IPS-18a (cell line): ENCODE measurements around the gene MFF.
"Not testable (repeated sequence)": the region's sequence is repeated elsewhere in the genome, so short reads cannot be mapped to it uniquely, and the experiment has no call there.

ENCODE experiments used
- H3K27ac ChIP-seq: one replicate; pipeline ENCODE4 v1.5.1; 2013; ENCODE audit warnings: low read length
- H3K27me3 ChIP-seq: one replicate; pipeline ENCODE4 v1.6.1; 2013; ENCODE audit warnings: mild to moderate bottlenecking, low read length; ENCODE audit not compliant: control insufficient read depth, insufficient read depth
- H3K36me3 ChIP-seq: one replicate; pipeline ENCODE4 v1.6.1; 2013; ENCODE audit warnings: low read depth, low read length; ENCODE audit not compliant: control insufficient read depth
- H3K4me1 ChIP-seq: one replicate; pipeline ENCODE4 v1.6.1; 2013; ENCODE audit warnings: low read depth, low read length; ENCODE audit not compliant: control insufficient read depth
- H3K4me3 ChIP-seq: one replicate; pipeline ENCODE4 v1.5.1; 2013; ENCODE audit warnings: low read length
- H3K9ac ChIP-seq: one replicate; pipeline ENCODE4 v1.6.1; 2013; ENCODE audit warnings: mild to moderate bottlenecking, low read length, moderate library complexity
- H3K9me3 ChIP-seq: one replicate; pipeline ENCODE4 v1.6.1; 2013; ENCODE audit warnings: low read depth, low read length; ENCODE audit not compliant: control insufficient read depth

Gene MFF

GRCh38 chr2:227379095-227379494 lies 54.0 kb downstream of the MFF start, which contains the start of gene TM4SF20:
Gene TM4SF20, minus strand, starts transcription at chr2:227379306. Its CDS starts 38 bp downstream, at chr2:227379268.
- H3K36me3 ChIP-seq: no peaks in the 10 kb centered on the region
- H3K4me1 ChIP-seq: no peaks in the 10 kb centered on the region
- H3K9me3 ChIP-seq: no peaks in the 10 kb centered on the region
- no peak within 1 kb of the TSS for H3K9ac ChIP-seq
- no peaks in the 10 kb centered on the region for H3K27me3 ChIP-seq
- no peak within 1 kb of the TSS for H3K27ac ChIP-seq
- H3K4me3 ChIP-seq: no peak within 1 kb of the TSS

- H3K36me3 ChIP-seq, H3K27ac ChIP-seq, H3K4me3 ChIP-seq, H3K4me1 ChIP-seq, H3K27me3 ChIP-seq, H3K9ac ChIP-seq, H3K9me3 ChIP-seq: not testable (repeated sequence)
These were observed 57.3 kb downstream of the MFF start for GRCh38 chr2:227382241-227382835.

- Histone ChIP-seq H3K27ac (no peak overlapping the region), H3K4me1 (no peaks in the 10 kb centered on the region), H3K4me3 (no peak overlapping the region), H3K9me3 (no peaks in the 10 kb centered on the region), H3K9ac (no peak overlapping the region), H3K36me3 (no peaks in the 10 kb centered on the region), H3K27me3 (no peaks in the 10 kb centered on the region)
These were observed 58.6 kb downstream of the MFF start for GRCh38 chr2:227383686-227384085.

- Histone ChIP-seq H3K4me1 (no peaks in the 10 kb centered on the region), H3K9me3 (no peaks in the 10 kb centered on the region), H3K27ac (no peak overlapping the region), H3K27me3 (no peaks in the 10 kb centered on the region), H3K9ac (no peak overlapping the region), H3K36me3 (no peaks in the 10 kb centered on the region), H3K4me3 (no peak overlapping the region)
These were observed 61.6 kb downstream of the MFF start for GRCh38 chr2:227386630-227387029.

GRCh38 chr2:227387583-227387982 lies 62.5 kb downstream of the MFF start, which contains the start of gene SCYGR1:
Gene SCYGR1, minus strand, starts transcription at chr2:227387949. Its CDS starts 0 bp downstream, at chr2:227387949.
- H3K9me3 ChIP-seq, H3K4me1 ChIP-seq, H3K27ac ChIP-seq, H3K27me3 ChIP-seq, H3K9ac ChIP-seq, H3K36me3 ChIP-seq, H3K4me3 ChIP-seq: not testable (repeated sequence)

GRCh38 chr2:227388537-227389011 lies 63.5 kb downstream of the MFF start:
- Histone ChIP-seq H3K4me3 (no peak overlapping the region), H3K27ac (no peak overlapping the region), H3K9ac (no peak overlapping the region), H3K36me3 (no peaks in the 10 kb centered on the region), H3K4me1 (no peaks in the 10 kb centered on the region), H3K9me3 (no peaks in the 10 kb centered on the region), H3K27me3 (no peaks in the 10 kb centered on the region)

GRCh38 chr2:227389231-227389630 lies 64.2 kb downstream of the MFF start:
- H3K27me3 ChIP-seq: no peaks in the 10 kb centered on the region
- H3K27ac ChIP-seq: no peak overlapping the region
- no peak overlapping the region for H3K9ac ChIP-seq
- H3K36me3 ChIP-seq: no peaks in the 10 kb centered on the region
- H3K9me3 ChIP-seq: no peaks in the 10 kb centered on the region
- H3K4me3 ChIP-seq: no peak overlapping the region
- peaks cover 3% of the 10 kb centered on the region for H3K4me1 ChIP-seq

GRCh38 chr2:227389661-227390060 lies 64.6 kb downstream of the MFF start:
- H3K27me3 ChIP-seq: no peaks in the 10 kb centered on the region
- peaks cover 4% of the 10 kb centered on the region for H3K4me1 ChIP-seq

GRCh38 chr2:227390468-227391256 lies 65.6 kb downstream of the MFF start:
- Histone ChIP-seq H3K4me3 (no peak overlapping the region), H3K9me3 (no peaks in the 10 kb centered on the region), H3K36me3 (no peaks in the 10 kb centered on the region), H3K27me3 (no peaks in the 10 kb centered on the region), H3K9ac (no peak overlapping the region), H3K4me1 (peaks cover 4% of the 10 kb centered on the region), H3K27ac (no peak overlapping the region)

More at GRCh38 chr2:227389661-227390060, 64.6 kb downstream of the MFF start:
- Histone ChIP-seq H3K4me3 (no peak overlapping the region), H3K9ac (no peak overlapping the region), H3K36me3 (no peaks in the 10 kb centered on the region), H3K27ac (no peak overlapping the region), H3K9me3 (no peaks in the 10 kb centered on the region)

- H3K9ac ChIP-seq: no peak overlapping the region
- no peak overlapping the region for H3K4me3 ChIP-seq
- no peaks in the 10 kb centered on the region for H3K36me3 ChIP-seq
- no peaks in the 10 kb centered on the region for H3K27me3 ChIP-seq
- no peaks in the 10 kb centered on the region for H3K9me3 ChIP-seq
- peaks cover 4% of the 10 kb centered on the region for H3K4me1 ChIP-seq
- H3K27ac ChIP-seq: no peak overlapping the region
These were observed 69.3 kb downstream of the MFF start for GRCh38 chr2:227394401-227394800.

- H3K27ac ChIP-seq: no peak overlapping the region
- H3K36me3 ChIP-seq: no peaks in the 10 kb centered on the region
- peaks cover 4% of the 10 kb centered on the region for H3K4me1 ChIP-seq
- H3K9ac ChIP-seq: no peak overlapping the region
- H3K27me3 ChIP-seq: no peaks in the 10 kb centered on the region
- no peak overlapping the region for H3K4me3 ChIP-seq
- no peaks in the 10 kb centered on the region for H3K9me3 ChIP-seq
These were observed 70.5 kb downstream of the MFF start for GRCh38 chr2:227395556-227395955.

- H3K27ac ChIP-seq: no peak overlapping the region
These were observed 72.5 kb downstream of the MFF start for GRCh38 chr2:227397562-227397961.

More at GRCh38 chr2:227397562-227397961, 72.5 kb downstream of the MFF start:
- Histone ChIP-seq H3K4me1 (peaks cover 4% of the 10 kb centered on the region), H3K27me3 (no peaks in the 10 kb centered on the region), H3K36me3 (no peaks in the 10 kb centered on the region), H3K9me3 (no peaks in the 10 kb centered on the region), H3K4me3 (no peak overlapping the region), H3K9ac (no peak overlapping the region)
